Prostate gland (tissue), 2 donors: ENCODE data around the gene ISG15. TPM values are rescaled to one million over a fixed set of nuclear protein-coding genes. Genes with fewer than 3 reads are reported as not detected.

Experiments used
- DNase-seq: peaks from one replicate; pipeline ENCODE4 v3.0.0-alpha.2; 2019; ENCODE audit warnings: low spot score
- H3K27ac ChIP-seq, 2 donors: fragments of 200-600 bp; sonication (generic); 2 replicates each; pipeline ENCODE4 v1.5.1; 2017 to 2019
- H3K27me3 ChIP-seq: fragments of 200-600 bp; sonication (generic); replicated peaks from 2 replicates; pipeline ENCODE4 v1.5.1; 2019; ENCODE audit not compliant: insufficient read depth
- H3K36me3 ChIP-seq, 2 donors: fragments of 200-600 bp; sonication (generic); 1 replicate in 1 of 2; 2 replicates in 1 of 2; pipeline versions ENCODE4 v1.5.1 to v1.8.1; 2017 to 2019
- H3K4me1 ChIP-seq: fragments of 200-600 bp; sonication (generic); replicated peaks from 2 replicates; pipeline ENCODE4 v1.5.1; 2019
- H3K4me3 ChIP-seq, 2 donors: fragments of 200-600 bp; sonication (generic); 2 replicates each; pipeline ENCODE4 v1.5.1; 2017 to 2019
- H3K9me3 ChIP-seq: fragments of 200-600 bp; sonication (generic); 2 replicates; pipeline ENCODE4 v1.5.1; 2017
- CTCF ChIP-seq, 4 experiments: fragments of 200-600 bp in 2 of 4; fragments of 450-650 bp in 2 of 4; sonication (generic) in 2 of 4; IDR thresholded peaks; 1 replicate in 3 of 4; 2 replicates in 1 of 4; pipeline ENCODE4 v1.5.1; 2016 to 2019; ENCODE audit warnings: antibody characterized with exemption in 4 of 4, mild to moderate bottlenecking in 2 of 4, moderate library complexity in 2 of 4
- POLR2A ChIP-seq: fragments of 450-650 bp; IDR thresholded peaks from one replicate; pipeline ENCODE4 v1.6.1; 2016; ENCODE audit warnings: antibody characterized with exemption, mild to moderate bottlenecking
- POLR2AphosphoS5 ChIP-seq: sonication (generic); formaldehyde crosslinking; IDR thresholded peaks from one replicate; pipeline ENCODE4 v1.6.1; 2017; ENCODE audit warnings: antibody characterized with exemption
- WGBS: methylation state at CpG from one replicate; pipeline ENCODE4 v1.1.5; 2018; 5-methylcytosine and 5-hydroxymethylcytosine counted together
- intact Hi-C: fragments of 100-400 bp; cut with DNase I; formaldehyde crosslinking; loops from one replicate; pipeline ENCODE4 v1.14.2; 2022
- total RNA-seq, 2 donors: library from RNA; depleted of rRNA; stranded (reverse); fragments of >200 nt; gene quantifications; one replicate each; pipeline ENCODE4 v1.1.0, GENCODE V29; 2016

ISG15 gene
- total RNA-seq, 2 donors from 2014 or later = 22.3 to 27.2 TPM

DNA sequence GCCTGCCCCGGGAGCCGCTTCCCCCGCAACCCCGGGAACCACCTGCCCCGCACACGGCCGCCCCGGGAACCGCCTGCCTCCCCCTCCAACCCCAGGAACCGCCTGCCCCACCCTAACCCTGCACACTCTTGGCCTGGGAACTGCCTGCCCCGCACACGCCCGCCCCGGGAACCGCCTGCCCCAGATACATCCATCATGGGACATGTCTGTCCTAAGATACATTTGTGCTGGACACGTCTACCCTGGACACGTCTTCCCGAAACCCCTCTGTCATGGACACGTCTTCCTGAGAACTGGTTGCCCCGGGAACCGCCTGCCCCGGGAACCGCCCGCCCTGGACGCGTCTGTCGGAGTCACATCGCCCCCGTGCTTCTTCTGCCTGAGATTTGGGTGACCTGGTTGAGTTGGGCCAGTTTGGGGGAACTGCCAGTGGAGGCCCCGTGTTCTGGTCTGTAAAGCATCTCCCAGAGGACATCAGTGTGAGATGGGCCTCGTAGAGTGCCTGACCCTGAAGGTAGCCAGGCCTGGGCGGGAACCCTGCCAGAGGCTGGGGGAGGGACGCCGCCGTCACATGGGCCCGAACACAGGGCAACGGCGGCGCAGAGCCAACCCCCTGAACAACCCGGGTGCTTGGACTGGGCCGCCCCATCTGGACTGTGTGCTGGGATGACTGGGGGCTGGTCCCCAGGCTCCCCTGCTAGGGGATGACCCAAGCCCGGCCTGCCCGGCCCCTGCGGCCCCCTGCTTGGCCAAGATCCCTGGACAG lies 35.0 kb upstream of the ISG15 start:
- H3K4me3 ChIP-seq = no peak overlapping the region
- WGBS = 79% methylated on average over 40 of the region's 44 CpGs
- intact Hi-C loops = no loop called here
- H3K27me3 ChIP-seq = peaks cover 1% of the 10 kb centered on the region
- H3K27ac ChIP-seq = no peak overlapping the region
- no peak for TF ChIP-seq CTCF (IDR thresholded peaks at IDR 0.05)
- TF ChIP-seq POLR2A = no peak
- TF ChIP-seq POLR2AphosphoS5 = no peak
- no peaks in the 10 kb centered on the region for H3K9me3 ChIP-seq
- peaks cover 2% of the 10 kb centered on the region for H3K4me1 ChIP-seq
- no peak for DNase-seq
- no peaks in the 10 kb centered on the region for H3K36me3 ChIP-seq

- H3K27ac ChIP-seq = no peak overlapping the region
- peaks cover 2% of the 10 kb centered on the region for H3K4me1 ChIP-seq
- no peak for DNase-seq
- no peak overlapping the region for H3K4me3 ChIP-seq
- intact Hi-C loops = no loop called here
- no peaks in the 10 kb centered on the region for H3K9me3 ChIP-seq
- WGBS = 79% methylated on average over 41 of the region's 60 CpGs
- no peaks in the 10 kb centered on the region for H3K36me3 ChIP-seq
- peaks cover 1% of the 10 kb centered on the region for H3K27me3 ChIP-seq
- TF ChIP-seq CTCF (IDR thresholded peaks at IDR 0.05) = no peak
- no peak for TF ChIP-seq POLR2AphosphoS5
- TF ChIP-seq POLR2A = no peak
These were observed 34.2 kb upstream of the ISG15 start for GRCh38 chr1:978835-979743.

GRCh38 chr1:979744-980072 lies 33.6 kb upstream of the ISG15 start:
- Histone ChIP-seq H3K9me3 (no peaks in the 10 kb centered on the region), H3K4me1 (peaks cover 2% of the 10 kb centered on the region), H3K36me3 (no peaks in the 10 kb centered on the region), H3K27ac (no peak overlapping the region), H3K27me3 (peaks cover 1% of the 10 kb centered on the region), H3K4me3 (no peak overlapping the region)
- intact Hi-C loops = no loop called here
- DNase-seq = no peak
- WGBS = 77% methylated on average over 9 of the region's 9 CpGs
- no peak for TF ChIP-seq CTCF (IDR thresholded peaks at IDR 0.05)
- no peak for TF ChIP-seq POLR2A
- no peak for TF ChIP-seq POLR2AphosphoS5

DNA sequence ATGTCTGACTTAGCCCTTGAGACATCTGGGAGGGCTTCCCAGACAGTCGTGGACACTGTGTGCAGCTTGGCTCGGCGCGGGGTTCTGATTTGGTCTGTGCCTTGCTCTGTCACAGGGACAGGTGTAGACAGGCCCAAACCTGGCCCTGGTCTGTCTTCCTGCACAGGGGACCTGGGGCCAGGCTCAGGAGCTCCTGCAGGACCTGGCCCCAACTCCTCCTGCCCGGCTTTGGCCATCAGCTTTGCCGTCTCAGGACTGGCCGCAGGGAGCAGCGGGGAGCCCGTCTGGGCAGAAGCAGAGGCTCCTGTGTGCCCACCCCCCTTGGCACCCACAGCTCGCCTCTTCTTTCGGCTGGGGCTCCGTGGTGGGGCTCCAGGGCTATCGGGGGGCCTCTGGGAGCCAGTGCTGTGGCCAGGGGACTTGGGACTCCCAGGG lies 33.1 kb upstream of the ISG15 start:
- no peak overlapping the region for H3K27ac ChIP-seq
- H3K27me3 ChIP-seq = peaks cover 1% of the 10 kb centered on the region
- WGBS = 62% methylated on average over 13 of the region's 13 CpGs
- DNase-seq = no peak
- H3K4me1 ChIP-seq = peaks cover 2% of the 10 kb centered on the region
- no peak overlapping the region for H3K4me3 ChIP-seq
- no peaks in the 10 kb centered on the region for H3K36me3 ChIP-seq
- no peak for TF ChIP-seq POLR2A
- TF ChIP-seq POLR2AphosphoS5 = no peak
- no peak for TF ChIP-seq CTCF (IDR thresholded peaks at IDR 0.05)
- intact Hi-C loops = no loop called here
- H3K9me3 ChIP-seq = no peaks in the 10 kb centered on the region
